Thoracic aorta (tissue), 2 donors: ENCODE results near the gene TTLL11. TPM values are rescaled to one million over a fixed set of nuclear protein-coding genes. Genes with fewer than 3 reads are reported as not detected.

Source experiments
- ATAC-seq: fragments of 150-250 bp; one replicate; pipeline ENCODE4 v1.8.0; 2017; ENCODE audit warnings: low read depth; ENCODE audit not compliant: insufficient number of reproducible peaks, low FRiP score
- DNase-seq: peaks from one replicate; pipeline ENCODE4 v3.0.0-alpha.2; 2020; ENCODE audit warnings: low spot score
- H3K27ac ChIP-seq, 2 donors: fragments of 200-600 bp; sonication (generic); 1 replicate in 1 of 2; 2 replicates in 1 of 2; pipeline ENCODE4 v1.5.1; 2016; ENCODE audit warnings: mild to moderate bottlenecking in 2 of 2, moderate library complexity in 2 of 2
- H3K27me3 ChIP-seq: fragments of 200-600 bp; sonication (generic); replicated peaks from 2 replicates; pipeline ENCODE4 v1.6.0; 2016; ENCODE audit warnings: mild to moderate bottlenecking; ENCODE audit not compliant: insufficient read depth
- H3K36me3 ChIP-seq: fragments of 200-600 bp; sonication (generic); one replicate; pipeline ENCODE4 v1.5.1; 2016
- H3K4me1 ChIP-seq, 2 donors: fragments of 200-600 bp; sonication (generic); 1 replicate in 1 of 2; 2 replicates in 1 of 2; pipeline versions ENCODE4 v1.5.1 to v1.6.0; 2016; ENCODE audit warnings: low read depth in 2 of 2, mild to moderate bottlenecking in 1 of 2; ENCODE audit not compliant: control insufficient read depth in 1 of 2
- H3K4me3 ChIP-seq: fragments of 200-600 bp; sonication (generic); 2 replicates; pipeline ENCODE4 v1.5.1; 2016; ENCODE audit warnings: mild to moderate bottlenecking
- H3K9me3 ChIP-seq: fragments of 200-600 bp; sonication (generic); 2 replicates; pipeline ENCODE4 v1.5.1; 2016
- total RNA-seq, 2 donors: library from RNA; depleted of rRNA; stranded (reverse); fragments of >200 nt; gene quantifications; one replicate each; pipeline versions ENCODE4 v1.1.0 to v1.2.3, GENCODE V29; 2016
- TF ChIP-seq, protein P1 (sequence below): fragments of 200-600 bp; sonication (generic); IDR thresholded peaks from one replicate; pipeline ENCODE4 v1.5.1; 2019; ENCODE audit warnings: antibody characterized with exemption

TTLL11 gene, protein sequence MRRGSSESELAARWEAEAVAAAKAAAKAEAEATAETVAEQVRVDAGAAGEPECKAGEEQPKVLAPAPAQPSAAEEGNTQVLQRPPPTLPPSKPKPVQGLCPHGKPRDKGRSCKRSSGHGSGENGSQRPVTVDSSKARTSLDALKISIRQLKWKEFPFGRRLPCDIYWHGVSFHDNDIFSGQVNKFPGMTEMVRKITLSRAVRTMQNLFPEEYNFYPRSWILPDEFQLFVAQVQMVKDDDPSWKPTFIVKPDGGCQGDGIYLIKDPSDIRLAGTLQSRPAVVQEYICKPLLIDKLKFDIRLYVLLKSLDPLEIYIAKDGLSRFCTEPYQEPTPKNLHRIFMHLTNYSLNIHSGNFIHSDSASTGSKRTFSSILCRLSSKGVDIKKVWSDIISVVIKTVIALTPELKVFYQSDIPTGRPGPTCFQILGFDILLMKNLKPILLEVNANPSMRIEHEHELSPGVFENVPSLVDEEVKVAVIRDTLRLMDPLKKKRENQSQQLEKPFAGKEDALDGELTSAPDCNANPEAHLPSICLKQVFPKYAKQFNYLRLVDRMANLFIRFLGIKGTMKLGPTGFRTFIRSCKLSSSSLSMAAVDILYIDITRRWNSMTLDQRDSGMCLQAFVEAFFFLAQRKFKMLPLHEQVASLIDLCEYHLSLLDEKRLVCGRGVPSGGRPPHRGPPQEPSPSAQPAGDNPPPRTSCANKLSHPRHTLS
- 10 to 100 TPM; 25.7 to 31.2 TPM for total RNA-seq

DNA sequence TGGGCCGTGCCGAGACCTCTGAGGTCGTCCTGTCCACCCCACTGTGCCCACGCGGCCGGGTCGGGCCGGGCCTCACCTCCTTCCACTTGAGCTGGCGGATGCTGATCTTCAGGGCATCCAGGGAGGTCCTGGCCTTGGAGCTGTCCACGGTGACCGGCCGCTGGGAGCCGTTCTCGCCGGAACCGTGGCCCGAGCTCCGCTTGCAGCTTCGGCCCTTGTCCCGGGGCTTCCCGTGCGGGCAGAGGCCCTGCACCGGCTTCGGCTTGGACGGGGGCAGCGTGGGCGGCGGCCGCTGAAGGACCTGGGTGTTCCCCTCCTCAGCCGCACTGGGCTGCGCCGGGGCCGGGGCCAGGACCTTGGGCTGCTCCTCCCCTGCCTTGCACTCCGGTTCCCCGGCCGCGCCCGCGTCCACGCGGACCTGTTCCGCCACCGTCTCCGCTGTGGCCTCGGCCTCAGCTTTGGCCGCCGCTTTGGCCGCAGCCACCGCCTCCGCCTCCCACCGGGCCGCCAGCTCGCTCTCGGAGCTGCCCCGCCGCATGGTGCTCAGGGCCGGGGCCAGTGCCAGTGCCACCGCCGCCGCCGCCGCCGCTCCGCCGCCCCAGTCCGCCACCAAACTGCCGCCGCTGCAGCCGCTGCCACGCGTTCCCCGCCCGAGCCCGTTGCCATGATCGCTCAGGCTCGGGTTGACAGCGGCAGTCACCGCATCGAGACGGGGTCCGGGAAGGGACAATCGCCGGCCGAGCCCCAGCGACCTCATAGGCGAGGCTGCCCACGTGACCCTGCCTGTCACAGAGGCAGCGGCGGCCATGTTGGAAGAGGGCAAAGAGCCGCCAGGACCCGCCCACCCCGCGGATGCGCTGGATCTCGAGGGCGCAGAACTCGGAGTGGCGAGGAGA is at the start of gene TTLL11:
TSS of gene TTLL11 (minus strand) at position 698 of the 896 bp plus-strand sequence. CDS start at position 538, 160 bp downstream.
- DNase-seq (peak; percentile 94), ATAC-seq (peak; percentile 90)
- Histone ChIP-seq H3K4me3 (peak within 1 kb of the TSS; percentile 79), H3K9me3 (no peaks in the 10 kb centered on the region), H3K4me1 (peaks cover 14 to 49% of the 10 kb centered on the region in 2 donors), H3K27me3 (no peaks in the 10 kb centered on the region), H3K36me3 (no peaks in the 10 kb centered on the region), H3K27ac (peak within 1 kb of the TSS; percentile 76 to 79)
- TF ChIP-seq, protein P1, sequence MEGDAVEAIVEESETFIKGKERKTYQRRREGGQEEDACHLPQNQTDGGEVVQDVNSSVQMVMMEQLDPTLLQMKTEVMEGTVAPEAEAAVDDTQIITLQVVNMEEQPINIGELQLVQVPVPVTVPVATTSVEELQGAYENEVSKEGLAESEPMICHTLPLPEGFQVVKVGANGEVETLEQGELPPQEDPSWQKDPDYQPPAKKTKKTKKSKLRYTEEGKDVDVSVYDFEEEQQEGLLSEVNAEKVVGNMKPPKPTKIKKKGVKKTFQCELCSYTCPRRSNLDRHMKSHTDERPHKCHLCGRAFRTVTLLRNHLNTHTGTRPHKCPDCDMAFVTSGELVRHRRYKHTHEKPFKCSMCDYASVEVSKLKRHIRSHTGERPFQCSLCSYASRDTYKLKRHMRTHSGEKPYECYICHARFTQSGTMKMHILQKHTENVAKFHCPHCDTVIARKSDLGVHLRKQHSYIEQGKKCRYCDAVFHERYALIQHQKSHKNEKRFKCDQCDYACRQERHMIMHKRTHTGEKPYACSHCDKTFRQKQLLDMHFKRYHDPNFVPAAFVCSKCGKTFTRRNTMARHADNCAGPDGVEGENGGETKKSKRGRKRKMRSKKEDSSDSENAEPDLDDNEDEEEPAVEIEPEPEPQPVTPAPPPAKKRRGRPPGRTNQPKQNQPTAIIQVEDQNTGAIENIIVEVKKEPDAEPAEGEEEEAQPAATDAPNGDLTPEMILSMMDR: no peak

DNA sequence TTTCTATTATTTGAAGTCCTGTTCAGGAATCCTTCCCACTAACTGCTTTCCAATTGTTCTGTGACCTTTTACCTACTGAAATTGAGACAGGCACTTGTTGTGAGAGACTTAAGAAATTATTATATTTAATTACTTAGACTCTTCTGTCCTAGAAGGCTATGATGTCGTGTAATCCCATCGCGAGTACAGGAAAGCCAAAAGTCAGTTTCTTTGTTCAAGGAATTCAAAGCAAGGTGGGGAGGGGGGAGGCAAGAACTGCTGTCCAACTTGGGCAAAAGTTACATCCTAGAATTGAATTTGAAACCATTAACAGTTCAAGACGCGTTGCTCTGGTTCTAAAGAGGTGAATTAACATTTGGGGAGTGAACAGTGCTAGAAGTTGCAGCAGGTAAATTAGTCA is 48.6 kb upstream of the TTLL11 start:
- ATAC-seq (no peak), DNase-seq (no peak)
- Histone ChIP-seq H3K36me3 (peaks cover 18% of the 10 kb centered on the region), H3K27me3 (no peaks in the 10 kb centered on the region), H3K27ac (no peak overlapping the region), H3K4me1 (no peaks in the 10 kb centered on the region), H3K9me3 (no peaks in the 10 kb centered on the region), H3K4me3 (no peak overlapping the region)
- TF ChIP-seq, protein P1: no peak

DNA sequence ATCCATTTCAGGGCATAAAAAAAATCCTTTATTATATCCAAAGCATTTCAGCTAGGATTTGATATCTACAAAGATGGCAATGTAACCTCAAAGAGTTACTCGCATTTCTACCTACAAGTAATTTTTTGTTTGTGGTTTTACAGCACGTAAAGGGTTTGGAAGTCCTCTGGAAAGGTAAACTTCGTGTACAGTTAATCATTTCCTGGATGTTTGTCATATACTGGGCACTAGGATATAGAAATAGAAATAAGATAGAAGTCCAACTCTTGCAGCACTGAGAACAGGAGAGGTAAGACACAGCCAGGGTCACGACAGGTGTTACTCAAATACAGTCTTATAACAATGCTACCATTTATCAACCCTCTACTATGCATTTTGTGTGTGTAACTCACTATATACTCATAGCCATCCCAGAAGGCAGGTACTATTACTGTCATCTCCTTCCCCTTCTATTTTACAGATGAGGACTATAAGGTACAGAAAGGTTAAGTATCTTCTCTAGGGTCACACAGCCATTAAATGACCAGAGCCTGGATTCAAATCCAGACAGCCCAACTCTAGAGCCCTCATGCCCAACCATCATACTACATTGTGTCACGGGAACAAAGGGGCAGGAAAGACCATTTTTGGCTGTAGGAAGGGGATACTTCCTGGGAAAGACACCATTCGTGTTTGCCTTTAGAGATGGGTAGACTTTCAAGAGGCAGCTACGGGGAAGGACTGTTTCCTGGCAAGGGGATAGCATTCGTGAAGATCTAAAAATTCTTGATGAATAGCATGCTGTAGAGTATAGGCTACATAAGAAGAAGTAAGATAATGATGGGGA is 47.5 kb upstream of the TTLL11 start:
- DNase-seq (no peak), ATAC-seq (no peak)
- Histone ChIP-seq H3K4me3 (no peak overlapping the region), H3K9me3 (no peaks in the 10 kb centered on the region), H3K27ac (no peak overlapping the region), H3K4me1 (no peaks in the 10 kb centered on the region), H3K27me3 (no peaks in the 10 kb centered on the region), H3K36me3 (peaks cover 11% of the 10 kb centered on the region)
- TF ChIP-seq, protein P1: no peak

DNA sequence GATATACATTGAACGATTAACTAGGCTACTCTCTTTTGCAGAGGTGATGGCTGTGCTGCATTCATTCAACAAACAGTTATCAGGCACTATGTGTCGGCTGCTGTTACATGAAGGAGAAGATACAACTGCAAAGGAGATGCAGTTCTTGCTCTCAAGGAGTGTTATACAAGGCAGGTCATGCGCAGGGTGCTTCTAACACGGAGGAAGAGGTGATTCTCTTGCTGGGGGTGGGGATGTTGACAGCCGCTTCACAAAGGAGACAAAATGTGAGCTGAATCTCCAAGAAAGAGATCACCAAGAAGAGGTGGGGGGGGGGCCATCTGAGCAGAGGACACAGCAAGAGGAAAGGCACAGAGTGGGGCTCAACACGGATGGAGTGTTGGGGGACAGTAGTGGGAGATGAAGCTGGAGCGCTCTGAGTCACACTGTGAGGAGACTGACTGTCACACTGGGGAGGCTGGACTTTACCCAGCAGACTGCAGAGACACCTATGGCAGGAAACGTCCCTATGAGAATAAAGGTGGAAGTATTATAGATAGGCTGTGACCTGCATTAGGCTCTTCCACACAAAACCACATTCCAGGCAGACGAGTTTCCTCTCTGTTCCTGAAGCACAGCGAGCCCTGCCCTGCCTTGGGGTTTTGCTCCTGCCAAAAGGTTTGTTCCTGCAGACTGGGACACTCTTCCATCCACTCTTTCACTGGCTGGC is 45.6 kb upstream of the TTLL11 start:
- no peak for ATAC-seq
- TF ChIP-seq, protein P1: no peak
- Histone ChIP-seq H3K36me3 (peaks cover 8% of the 10 kb centered on the region), H3K4me1 (no peaks in the 10 kb centered on the region), H3K27me3 (no peaks in the 10 kb centered on the region), H3K9me3 (no peaks in the 10 kb centered on the region), H3K4me3 (no peak overlapping the region), H3K27ac (no peak overlapping the region)
- DNase-seq: no peak
